Neural cell (in vitro differentiated cells): ENCODE data around the gene BMPR1B. TPM values are rescaled to one million over a fixed set of nuclear protein-coding genes. Genes with fewer than 3 reads are reported as not detected.

Source experiments
- H2AFZ ChIP-seq: fragments of 200-600, 300-800 bp; sonication (generic), shearing (Covaris generic); 2 replicates; pipeline ENCODE4 v1.6.0; 2014; ENCODE audit warnings: low read depth, mild to moderate bottlenecking, antibody characterized with exemption, low read length, moderate library complexity
- H3F3A ChIP-seq: fragments of 200-600 bp; shearing (Covaris generic); 2 replicates; pipeline ENCODE4 v1.6.1; 2016; ENCODE audit warnings: mild to moderate bottlenecking, moderate library complexity, mixed read lengths, antibody characterized with exemption, low read length; ENCODE audit not compliant: insufficient read depth, poor library complexity, severe bottlenecking
- H3K27ac ChIP-seq: fragments of 200-600, 300-800 bp; sonication (generic), shearing (Covaris generic); 2 replicates; pipeline ENCODE4 v1.5.1; 2014; ENCODE audit warnings: mild to moderate bottlenecking, low read length, moderate library complexity
- H3K27me3 ChIP-seq: fragments of 300-800, 200-600 bp; sonication (generic), shearing (Covaris generic); 2 replicates; pipeline ENCODE4 v1.6.0; 2014; ENCODE audit warnings: mild to moderate bottlenecking, low read depth, low read length, moderate library complexity; ENCODE audit not compliant: insufficient read depth
- H3K36me3 ChIP-seq: fragments of 300-800, 200-600 bp; sonication (generic), shearing (Covaris generic); 2 replicates; pipeline ENCODE4 v1.5.1; 2014; ENCODE audit warnings: mild to moderate bottlenecking, antibody characterized with exemption, low read length, moderate library complexity; ENCODE audit not compliant: insufficient read depth
- H3K4me2 ChIP-seq: fragments of 300-800, 200-600 bp; sonication (generic), shearing (Covaris generic); 2 replicates; pipeline ENCODE4 v1.6.0; 2014; ENCODE audit warnings: mild to moderate bottlenecking, low read length
- H3K4me3 ChIP-seq: fragments of 300-800, 200-600 bp; sonication (generic), shearing (Covaris generic); 2 replicates; pipeline ENCODE4 v1.5.1; 2014; ENCODE audit warnings: mild to moderate bottlenecking, low read length, moderate library complexity
- H3K79me2 ChIP-seq: fragments of 200-600 bp; shearing (Covaris generic); replicated peaks from 2 replicates; pipeline ENCODE4 v1.6.0; 2014; ENCODE audit warnings: mild to moderate bottlenecking, low read length, moderate library complexity; ENCODE audit not compliant: insufficient read depth
- H3K9ac ChIP-seq: fragments of 300-800, 200-600 bp; sonication (generic), shearing (Covaris generic); 2 replicates; pipeline ENCODE4 v1.6.1; 2016; ENCODE audit warnings: mild to moderate bottlenecking, low read length, mixed read lengths
- H3K9me2 ChIP-seq: fragments of 200-600 bp; shearing (Covaris generic); 2 replicates; pipeline ENCODE4 v1.6.1; 2016; ENCODE audit warnings: mild to moderate bottlenecking, low read length, mixed read lengths; ENCODE audit not compliant: insufficient read depth
- H3K9me3 ChIP-seq: fragments of 200-600, 300-800 bp; sonication (generic), shearing (Covaris generic); 2 replicates; pipeline ENCODE4 v1.6.1; 2016; ENCODE audit warnings: mild to moderate bottlenecking, mixed run types, low read length, moderate library complexity, mixed read lengths
- H4K20me1 ChIP-seq: fragments of 200-600 bp; shearing (Covaris generic); 2 replicates; pipeline ENCODE4 v1.6.1; 2016; ENCODE audit warnings: mild to moderate bottlenecking, mixed run types; ENCODE audit not compliant: insufficient read depth
- EP300 ChIP-seq: fragments of 450-650 bp; conservative IDR thresholded peaks from 2 replicates; pipeline ENCODE4 v1.6.1; 2014; ENCODE audit warnings: antibody characterized with exemption, mild to moderate bottlenecking, moderate library complexity; ENCODE audit not compliant: poor library complexity, severe bottlenecking
- EZH2 ChIP-seq: fragments of 200-600, 300-800 bp; shearing (Covaris generic), sonication (generic); IDR thresholded peaks from 2 replicates; pipeline ENCODE4 v1.6.1; 2014; ENCODE audit warnings: antibody characterized with exemption, low read length, borderline replicate concordance, mild to moderate bottlenecking; ENCODE audit not compliant: insufficient read depth, poor library complexity, severe bottlenecking
- MXI1 ChIP-seq: fragments of 450-650 bp; conservative IDR thresholded peaks from 2 replicates; pipeline ENCODE4 v1.6.1; 2014; ENCODE audit warnings: antibody characterized with exemption, mild to moderate bottlenecking; ENCODE audit not compliant: poor library complexity, severe bottlenecking
- POLR2AphosphoS5 ChIP-seq: IDR thresholded peaks from 2 replicates; pipeline ENCODE4 v1.6.1; 2012
- RAD21 ChIP-seq: fragments of 450-650 bp; conservative IDR thresholded peaks from 2 replicates; pipeline ENCODE4 v1.6.1; 2014; ENCODE audit warnings: antibody characterized with exemption, mild to moderate bottlenecking, moderate library complexity
- REST ChIP-seq: IDR thresholded peaks from 2 replicates; pipeline ENCODE4 v1.6.1; 2012; ENCODE audit warnings: borderline replicate concordance
- SMC3 ChIP-seq: fragments of 450-650 bp; conservative IDR thresholded peaks from 2 replicates; pipeline ENCODE4 v1.6.1; 2014; ENCODE audit warnings: antibody characterized with exemption, mild to moderate bottlenecking, moderate library complexity; ENCODE audit not compliant: poor library complexity
- TAF1 ChIP-seq: IDR thresholded peaks from 2 replicates; pipeline ENCODE4 v1.6.1; 2012; ENCODE audit warnings: low read depth
- polyA plus RNA-seq: library from polyadenylated mRNA; depleted of rRNA; stranded (reverse); fragments of >200 nt; gene quantifications from 2 replicates; pipeline ENCODE4 v1.2.3, GENCODE V29; 2014
- TF ChIP-seq, protein P1 (sequence below): fragments of 450-650 bp; IDR thresholded peaks from 2 replicates; pipeline ENCODE4 v1.5.1; 2014; ENCODE audit warnings: antibody characterized with exemption, mild to moderate bottlenecking, moderate library complexity; ENCODE audit not compliant: poor library complexity, severe bottlenecking

The BMPR1B gene
- polyA plus RNA-seq, 1 donor from 2014 or later = 1.6 TPM

DNA sequence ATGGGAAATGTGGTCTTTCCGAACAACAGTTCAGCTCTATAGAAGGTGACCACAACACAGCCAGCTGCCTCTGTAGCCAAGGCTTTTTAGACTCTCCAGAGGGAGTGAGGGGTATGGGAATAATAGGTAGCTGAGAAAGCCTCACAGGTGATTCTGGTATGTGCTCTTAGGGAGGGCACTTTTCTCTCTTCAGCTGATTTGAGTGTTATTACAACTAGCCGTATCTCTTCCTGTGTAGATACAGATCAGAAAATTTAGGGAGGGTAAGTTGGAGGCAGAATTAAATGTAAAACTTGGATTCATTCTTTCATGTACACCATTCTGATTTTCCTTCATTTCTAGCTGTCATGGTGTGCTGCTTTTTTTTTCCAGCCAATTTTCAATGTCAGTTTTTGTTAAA lies 154.9 kb downstream of the BMPR1B start:
- Histone ChIP-seq H3K27me3 (no peaks in the 10 kb centered on the region), H3K9ac (no peak overlapping the region), H3K4me3 (no peak overlapping the region), H3K27ac (no peak overlapping the region), H3K79me2 (no peaks in the 10 kb centered on the region), H3K9me3 (peaks cover 7% of the 10 kb centered on the region), H2AFZ (no peak overlapping the region), H3K36me3 (no peaks in the 10 kb centered on the region), H3K9me2 (no peaks in the 10 kb centered on the region), H4K20me1 (no peaks in the 10 kb centered on the region), H3F3A (no peaks in the 10 kb centered on the region), H3K4me2 (no peak overlapping the region)
- TF ChIP-seq EP300 = no peak
- TF ChIP-seq REST = no peak
- no peak for TF ChIP-seq RAD21
- TF ChIP-seq, protein P1, sequence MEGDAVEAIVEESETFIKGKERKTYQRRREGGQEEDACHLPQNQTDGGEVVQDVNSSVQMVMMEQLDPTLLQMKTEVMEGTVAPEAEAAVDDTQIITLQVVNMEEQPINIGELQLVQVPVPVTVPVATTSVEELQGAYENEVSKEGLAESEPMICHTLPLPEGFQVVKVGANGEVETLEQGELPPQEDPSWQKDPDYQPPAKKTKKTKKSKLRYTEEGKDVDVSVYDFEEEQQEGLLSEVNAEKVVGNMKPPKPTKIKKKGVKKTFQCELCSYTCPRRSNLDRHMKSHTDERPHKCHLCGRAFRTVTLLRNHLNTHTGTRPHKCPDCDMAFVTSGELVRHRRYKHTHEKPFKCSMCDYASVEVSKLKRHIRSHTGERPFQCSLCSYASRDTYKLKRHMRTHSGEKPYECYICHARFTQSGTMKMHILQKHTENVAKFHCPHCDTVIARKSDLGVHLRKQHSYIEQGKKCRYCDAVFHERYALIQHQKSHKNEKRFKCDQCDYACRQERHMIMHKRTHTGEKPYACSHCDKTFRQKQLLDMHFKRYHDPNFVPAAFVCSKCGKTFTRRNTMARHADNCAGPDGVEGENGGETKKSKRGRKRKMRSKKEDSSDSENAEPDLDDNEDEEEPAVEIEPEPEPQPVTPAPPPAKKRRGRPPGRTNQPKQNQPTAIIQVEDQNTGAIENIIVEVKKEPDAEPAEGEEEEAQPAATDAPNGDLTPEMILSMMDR = no peak
- TF ChIP-seq SMC3 = no peak
- TF ChIP-seq MXI1 = no peak
- no peak for TF ChIP-seq TAF1
- no peak for TF ChIP-seq EZH2

DNA sequence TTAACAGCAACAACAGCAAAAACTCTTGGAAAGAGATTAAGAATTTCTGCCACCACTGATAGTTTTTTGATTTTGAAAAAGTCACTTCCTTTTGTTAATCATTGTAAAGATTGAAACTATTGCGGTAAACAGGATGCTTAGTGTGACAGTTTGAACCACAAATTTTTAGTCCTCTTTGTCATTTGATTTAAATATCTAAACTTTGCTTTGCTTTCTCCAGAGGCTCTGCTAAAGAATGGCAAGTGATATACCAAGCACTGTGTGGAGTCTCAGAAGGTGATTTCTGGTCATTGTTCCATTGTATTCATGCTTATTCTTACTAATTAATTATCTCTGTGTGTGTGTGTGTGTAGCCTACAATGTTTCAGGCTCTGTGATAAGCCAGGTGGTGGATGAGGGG lies 155.6 kb downstream of the BMPR1B start:
- no peak overlapping the region for H3K4me3 ChIP-seq
- no peaks in the 10 kb centered on the region for H3K36me3 ChIP-seq
- H3K9me3 ChIP-seq = peaks cover 7% of the 10 kb centered on the region
- no peaks in the 10 kb centered on the region for H3K27me3 ChIP-seq
- no peaks in the 10 kb centered on the region for H3K9me2 ChIP-seq
- H2AFZ ChIP-seq = no peak overlapping the region
- no peak overlapping the region for H3K9ac ChIP-seq
- H3K4me2 ChIP-seq = no peak overlapping the region
- H3K27ac ChIP-seq = no peak overlapping the region
- H4K20me1 ChIP-seq = no peaks in the 10 kb centered on the region
- TF ChIP-seq EZH2 (no peak), EP300 (no peak), TAF1 (no peak), SMC3 (no peak), RAD21 (no peak), REST (no peak), POLR2AphosphoS5 (no peak), MXI1 (no peak)
- TF ChIP-seq, protein P1 = no peak
- no peaks in the 10 kb centered on the region for H3K79me2 ChIP-seq
- no peaks in the 10 kb centered on the region for H3F3A ChIP-seq
